DMS79 (cell line): ENCODE data around the gene DDX54.
"Not testable (repeated sequence)": the region's sequence is repeated elsewhere in the genome, so short reads cannot be mapped to it uniquely, and the experiment has no call there.

Experiments used
- DNase-seq: peaks from one replicate; lab custom pipeline; 2025; lab: John Stamatoyannopoulos, UW

Gene DDX54

DNA sequence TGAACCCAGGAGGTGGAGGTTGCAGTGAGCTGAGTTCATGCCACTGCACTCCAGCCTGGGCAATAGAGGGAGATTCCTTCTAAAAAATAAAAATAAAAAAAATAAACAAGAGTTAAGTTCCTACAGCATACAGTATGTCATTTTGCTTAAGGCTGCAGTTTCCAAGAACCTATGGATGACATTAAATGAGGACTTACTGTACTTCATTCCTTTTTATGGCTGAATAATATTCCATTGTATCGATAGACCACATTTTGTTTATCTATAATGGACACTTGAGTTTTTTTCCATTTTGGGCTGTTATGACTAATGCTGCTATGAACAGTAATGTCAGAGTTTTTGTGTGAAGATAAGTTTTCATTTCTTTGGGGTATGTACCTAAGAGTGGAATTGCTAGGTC, 67.1 kb downstream of the DDX54 start:
- DNase-seq: no peak

GRCh38 chr12:113117684-113118083, 67.6 kb downstream of the DDX54 start:
- DNase-seq: not testable (repeated sequence)

GRCh38 chr12:113116875-113117274, 68.4 kb downstream of the DDX54 start:
- DNase-seq: peak; percentile 95

DNA sequence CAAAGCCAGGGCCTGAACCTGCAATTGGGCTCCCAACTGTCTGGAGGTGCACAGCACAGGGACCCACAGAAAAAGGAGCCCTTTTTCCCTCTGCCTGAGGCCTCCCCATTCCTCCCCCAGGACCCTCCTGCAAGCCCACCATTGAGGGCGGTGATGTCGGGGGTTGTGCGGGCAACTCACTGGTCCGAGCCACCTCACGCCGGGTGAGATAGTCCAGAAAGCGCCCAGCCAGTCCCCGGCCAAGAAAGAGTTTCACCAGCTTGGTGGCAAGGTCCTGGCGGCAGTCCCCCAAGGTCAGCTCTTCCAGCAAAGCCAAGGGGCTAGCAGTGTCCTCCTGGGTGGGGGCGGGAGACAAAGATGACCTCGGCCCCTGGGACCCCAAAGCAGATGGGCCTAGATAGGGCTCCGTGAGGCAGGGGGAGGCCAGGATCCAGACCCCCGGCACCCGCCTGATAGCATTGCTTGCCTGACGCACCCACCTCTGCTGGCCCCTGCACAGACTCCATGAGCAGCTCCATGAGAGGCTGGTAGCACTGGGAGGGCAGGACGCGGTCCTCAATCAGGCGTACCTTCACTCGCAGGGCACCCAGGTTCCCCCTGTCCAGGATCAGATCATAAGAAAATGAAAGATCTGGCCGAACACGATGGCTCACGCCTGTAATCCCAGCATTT, 69.7 kb downstream of the DDX54 start:
- DNase-seq: no peak

DNA sequence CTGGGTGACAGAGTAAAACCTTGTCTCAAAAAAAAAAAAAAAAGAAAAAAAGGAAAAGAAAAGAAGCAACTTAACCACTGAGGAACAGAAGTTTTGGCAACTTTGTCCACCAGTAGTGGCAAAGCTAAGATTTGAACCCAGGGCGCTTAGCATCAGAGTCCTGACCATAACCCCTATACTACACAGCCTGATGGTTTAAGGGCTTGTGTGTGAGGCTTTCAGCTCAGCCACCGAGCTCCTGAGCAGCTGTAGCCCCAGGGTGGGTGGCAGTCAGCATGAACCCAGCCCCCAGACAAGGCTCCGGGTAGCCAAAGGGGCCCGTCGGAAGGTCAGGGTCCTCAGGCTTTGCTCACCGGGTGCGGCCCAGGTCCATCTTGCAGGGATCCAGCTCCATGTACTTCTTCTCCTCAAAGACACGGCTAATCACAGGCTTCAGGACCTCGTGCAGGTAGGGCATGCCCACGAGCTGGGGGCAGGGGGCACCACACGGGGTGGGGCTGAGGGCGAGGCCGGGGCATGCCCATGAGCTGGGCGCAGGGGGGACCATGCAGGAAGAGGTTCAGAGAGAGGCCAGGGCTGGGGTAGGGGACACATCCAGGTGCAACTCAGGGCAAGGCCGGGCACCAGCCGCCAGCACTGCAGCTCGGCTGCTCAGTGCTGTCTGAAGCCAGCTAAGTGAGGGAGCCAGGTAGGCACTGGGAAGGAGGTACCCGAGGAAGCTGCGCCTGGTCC, 70.7 kb downstream of the DDX54 start:
- DNase-seq: no peak

DNA sequence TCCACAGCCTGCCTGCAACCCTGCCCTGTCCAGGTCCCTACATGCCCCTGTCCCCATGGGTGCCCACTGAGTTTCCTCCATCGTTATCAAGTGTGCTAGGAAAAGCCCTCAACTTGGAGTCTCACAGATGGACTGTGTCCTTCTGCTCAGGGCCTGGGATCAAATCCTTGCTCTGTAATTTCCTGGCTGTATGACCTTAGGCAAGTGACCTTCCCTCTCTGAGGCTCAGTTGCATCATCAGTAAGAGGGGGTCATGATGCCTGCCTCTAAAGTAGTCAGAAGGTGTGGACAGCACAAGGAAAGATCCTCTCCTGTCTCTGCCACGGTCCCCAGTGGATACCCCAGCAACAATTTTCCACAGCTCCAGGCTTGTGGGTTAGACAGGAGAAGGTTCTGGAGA, 71.9 kb downstream of the DDX54 start:
- no peak for DNase-seq

DNA sequence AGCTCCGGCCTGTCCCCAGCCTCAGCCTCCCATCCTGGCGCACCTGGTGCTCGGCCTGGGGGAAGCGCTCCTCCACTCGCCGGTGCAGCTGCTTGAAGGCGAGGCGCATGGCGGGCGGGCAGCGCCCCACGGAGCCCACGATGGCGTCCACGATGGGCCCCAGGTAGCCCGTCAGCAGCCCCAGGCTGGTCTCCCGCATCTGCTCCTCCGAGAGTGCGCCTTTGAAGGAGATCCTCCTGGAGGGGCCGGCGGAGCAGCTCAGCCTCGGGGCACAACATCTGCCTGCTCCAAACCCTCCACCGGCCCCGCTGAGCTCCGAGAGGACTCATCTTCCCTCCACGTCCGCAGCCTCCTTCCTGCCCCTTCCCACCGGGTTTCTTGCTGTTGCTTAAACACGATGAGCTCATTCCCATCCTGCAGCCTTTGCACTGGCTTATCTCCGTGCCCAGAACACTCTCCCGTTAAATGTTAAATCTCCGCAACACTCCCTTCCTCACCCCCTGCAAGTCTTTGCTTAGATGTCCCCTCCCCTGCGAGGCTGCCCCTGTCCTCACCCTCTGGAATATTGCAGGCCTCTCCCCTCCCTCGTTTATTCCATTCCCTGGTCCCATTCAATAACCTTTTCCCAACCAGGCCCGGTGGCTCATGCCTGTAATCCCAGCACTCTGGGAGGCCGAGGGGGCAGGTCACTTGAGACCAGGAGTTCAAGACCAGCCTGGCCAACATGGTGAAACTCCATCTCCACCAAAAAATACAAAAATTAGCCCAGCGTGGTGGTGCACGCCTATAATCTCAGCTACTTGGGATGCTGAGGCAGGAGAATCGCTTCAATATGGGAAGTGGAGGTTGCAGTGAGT, 73.0 kb downstream of the DDX54 start:
- DNase-seq: no peak

DNA sequence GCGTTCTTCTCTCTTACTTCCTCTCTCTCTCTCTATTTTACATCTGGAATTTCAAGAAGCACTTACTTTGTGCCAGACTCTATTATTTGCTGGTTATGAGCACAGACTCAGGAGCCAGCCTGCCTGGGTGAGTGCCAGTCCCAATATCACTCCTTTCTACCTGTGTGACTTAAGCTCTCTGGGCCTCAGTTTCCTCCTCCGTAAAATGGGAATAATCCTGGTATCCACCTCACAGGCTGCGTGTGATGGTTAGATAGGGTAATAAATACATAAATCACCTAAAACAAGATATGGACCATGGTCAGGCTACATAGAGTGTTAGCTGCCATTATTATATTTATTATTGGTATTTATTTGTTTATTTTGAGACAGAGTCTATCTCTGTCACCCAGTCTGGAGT, 74.0 kb downstream of the DDX54 start:
- DNase-seq: no peak

GRCh38 chr12:113109872-113110599, 75.2 kb downstream of the DDX54 start:
- no peak for DNase-seq

- no peak for DNase-seq
Observed at GRCh38 chr12:113109360-113109759, 75.9 kb downstream of the DDX54 start.

DNA sequence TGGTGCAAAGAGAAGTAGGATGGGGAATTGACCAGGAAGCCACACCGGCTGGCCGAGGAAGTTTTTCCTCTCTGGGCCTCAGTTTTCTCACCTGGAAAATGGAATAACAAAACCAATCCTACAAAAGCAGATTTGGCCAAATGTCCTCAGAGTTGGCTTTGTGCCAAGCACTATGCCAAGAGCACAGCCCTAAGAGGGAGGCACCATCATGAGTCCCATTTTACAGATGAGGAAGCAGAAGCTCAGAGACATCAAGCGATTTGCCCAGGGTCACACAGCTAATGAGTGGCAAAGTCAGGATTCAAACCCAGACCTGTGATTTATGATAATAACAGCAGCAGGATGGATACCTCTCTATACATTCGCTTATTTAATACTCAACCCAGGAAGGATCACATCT, 77.0 kb downstream of the DDX54 start:
- DNase-seq: no peak
